ENCODE results near the gene BTN2A1. TPM values are rescaled to one million over a fixed set of nuclear protein-coding genes. Genes with fewer than 3 reads are reported as not detected.
A peak's percentile ranks its signal among the peaks of the same experiment; 100 is the strongest.

BTN2A1 gene
- total and polyA plus RNA-seq, 9 of the 15 experiments (the other 6 are each of a cell fraction or from before 2014, with no cell fraction given): 6.7 to 22.1 (median 16.4) TPM

GRCh38 chr6:26500102-26500501 is 42.3 kb downstream of the BTN2A1 start, which contains the start of gene BTN1A1:
BTN1A1 (plus strand) TSS chr6:26500303; CDS start chr6:26501287, 984 bp downstream.
- Histone ChIP-seq H3K9me1 (ENCODE audit: control insufficient read depth, insufficient read depth, low read length) (no peaks in the 10 kb centered on the region), H3K9ac (ENCODE audit: insufficient read depth in 1 of 2, low read depth in 2 of 2, low read length in 2 of 2) (peak within 1 kb of the TSS in 1 of 2 experiments; percentile 49; a peak in 1 of 4 replicates), H3K4me2 (ENCODE audit: insufficient read depth, low read length) (no peak within 1 kb of the TSS), H3K79me2 (ENCODE audit: control insufficient read depth, insufficient read depth, low read length) (no peaks in the 10 kb centered on the region), H2AFZ (ENCODE audit: low read depth, low read length) (no peak within 1 kb of the TSS; the same call in 1 of the 2 replicates), H3K27me3 (ENCODE audit: control insufficient read depth in 2 of 2, insufficient read depth in 2 of 2, low read length in 2 of 2) (no peaks in the 10 kb centered on the region), H4K20me1 (replicated peaks; ENCODE audit: control insufficient read depth, insufficient read depth, low read length) (no peaks in the 10 kb centered on the region), H3K36me3 (ENCODE audit: control insufficient read depth, insufficient read depth, low read length) (no peaks in the 10 kb centered on the region), H3K9me3 (replicated peaks; ENCODE audit: control insufficient read depth, insufficient read depth, low read depth, low read length) (no peaks in the 10 kb centered on the region), H3K27ac (ENCODE audit: extremely low read depth, low read depth, low read length) (no peak within 1 kb of the TSS), H3K4me3 (no peak within 1 kb of the TSS), H3K4me1 (replicated peaks in 1 of 2; ENCODE audit: control insufficient read depth in 2 of 2, insufficient read depth in 2 of 2, low read length in 2 of 2) (peaks cover 10 to 19% of the 10 kb centered on the region in 2 experiments)
- DNase-seq (ENCODE audit: extremely low read depth in 1 of 4, low spot score in 3 of 4) (no peak), FAIRE-seq (peak; percentile 46), ATAC-seq (no peak)
- 30% methylated on average over 2 of the region's 2 CpGs for WGBS (ENCODE audit: insufficient coverage, low coverage, missing lambda C conversion rate)
- BruUV-seq (replicated peaks): no TSS peak
- TF ChIP-seq KAT8 (IDR thresholded peaks at IDR 0.05; ENCODE audit: low read depth) (no peak), ZNF512 (tag; IDR thresholded peaks at IDR 0.05) (0 out of 2 replicates have a peak, but pooled peaks have one; percentile 10), HMG20B (CRISPR knock-in tag; IDR thresholded peaks at IDR 0.05) (no peak), HDAC6 (IDR thresholded peaks at IDR 0.05; ENCODE audit: low read depth, low read length) (no peak), FUS (optimal IDR thresholded peaks at IDR 0.05; ENCODE audit: low read depth, low read length) (no peak), ZNF551 (CRISPR knock-in tag; IDR thresholded peaks at IDR 0.05) (no peak), STAT5B (CRISPR knock-in tag; IDR thresholded peaks at IDR 0.05) (no peak), ZNF384 (IDR thresholded peaks at IDR 0.05; ENCODE audit: low read depth, low read length) (0 out of 2 replicates have a peak, but pooled peaks have one; percentile 16), HMBOX1 (IDR thresholded peaks at IDR 0.05) (no peak), RBM25 (IDR thresholded peaks at IDR 0.05; ENCODE audit: low read depth, low read length, severe bottlenecking) (no peak)
- ChIA-PET POLR2A (interaction anchor here (0.8 to 2.6 kb wide), 3 partner anchors 10 to 33 kb away, joined by 3 to 11 read pairs (median 5); no protein-coding TSS in a partner anchor), CTCF (ENCODE audit: low intra/inter-chr PET ratio) (no interaction called here)
- in situ Hi-C loops (cut with MboI) (no loop called here), intact Hi-C loops (cut with micrococcal nuclease) (no loop called here)
